Activated naive CD4-positive, alpha-beta T cell treated with anti-CD3 and anti-CD28 coated beads, Interleukin-2, amount 50 U/mL, for 72 hours (primary cell): ENCODE results near the gene SLC3A2. TPM values are rescaled to one million over a fixed set of nuclear protein-coding genes. Genes with fewer than 3 reads are reported as not detected.

Source experiments
- ATAC-seq, 2 donors: fragments of 150-1000 bp; cut with Tn5 transposase; 2 replicates each; pipeline ENCODE4 v1.10.0; 2021; ENCODE audit warnings: mild to moderate bottlenecking in 2 of 2, moderate library complexity in 2 of 2
- DNase-seq, 2 donors: peaks; one replicate each; pipeline ENCODE4 v3.0.0; 2021 to 2022; ENCODE audit warnings: low spot score in 2 of 2
- H3K27ac Mint-ChIP-seq, 2 donors: one replicate each; pipeline ENCODE4 v1.8.0; 2022; ENCODE audit warnings: mild to moderate bottlenecking in 2 of 2, mixed read lengths in 2 of 2
- H3K36me3 Mint-ChIP-seq, 2 donors: one replicate each; pipeline ENCODE4 v1.8.0; 2022; ENCODE audit warnings: mixed read lengths in 2 of 2
- H3K9me3 Mint-ChIP-seq, 2 donors: one replicate each; pipeline ENCODE4 v1.8.0; 2022; ENCODE audit warnings: mixed read lengths in 2 of 2
- total RNA-seq, 2 donors: library from RNA; stranded (reverse); gene quantifications; one replicate each; pipeline ENCODE4 v1.2.3, GENCODE V29; 2022

Gene SLC3A2
- total RNA-seq, 2 donors from 2014 or later = 295 to 308 TPM

DNA sequence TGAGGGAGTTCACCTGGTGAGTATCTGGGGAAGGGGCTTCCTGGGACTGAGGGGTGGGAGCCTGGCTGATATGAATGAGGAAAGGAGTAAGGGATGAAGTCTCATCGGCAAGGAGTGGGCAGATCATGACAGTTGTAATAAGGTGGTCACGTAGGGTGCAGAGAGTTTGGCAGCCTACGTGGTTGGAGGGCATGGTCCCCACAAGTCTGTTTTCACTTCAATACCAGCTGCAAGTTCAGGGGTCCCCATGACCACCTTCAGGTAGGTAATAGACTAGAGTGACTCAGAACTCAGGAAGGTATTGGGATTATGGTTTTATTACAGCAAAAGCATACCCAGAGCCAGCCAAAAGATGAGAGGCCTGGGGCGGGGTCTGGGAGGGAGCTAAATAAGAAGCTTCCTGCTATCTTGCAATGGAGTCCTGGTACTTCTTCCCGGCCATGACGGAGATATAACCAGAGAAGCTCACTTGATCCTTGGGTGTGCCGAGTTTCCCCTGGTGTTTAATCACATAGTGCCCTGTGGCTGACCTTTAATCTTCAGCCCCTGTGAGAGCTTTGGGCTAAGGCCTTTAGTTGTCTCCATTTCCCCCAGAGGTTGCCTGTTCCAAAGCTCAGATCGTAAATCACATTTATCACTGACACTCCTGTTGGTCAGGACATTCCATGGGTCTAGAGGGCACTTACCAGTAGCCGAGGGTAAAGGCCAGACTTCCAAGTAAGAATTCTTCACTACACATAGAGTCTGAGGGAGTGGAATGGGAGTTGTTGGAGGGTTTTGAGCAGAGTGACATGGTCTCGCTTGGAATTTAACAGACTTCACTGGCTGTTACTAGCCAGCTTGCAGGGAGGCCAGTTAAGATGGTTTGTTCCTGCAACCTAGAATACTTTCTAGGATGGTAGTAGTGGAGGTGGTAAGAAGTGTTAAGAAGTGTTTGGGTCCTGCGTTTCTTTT is 9.1 kb downstream of the SLC3A2 start:
- no peak for DNase-seq
- peak; percentile 7 to 10 for ATAC-seq
- H3K9me3 Mint-ChIP-seq = no peaks in the 10 kb centered on the region
- H3K27ac Mint-ChIP-seq = peak overlapping the region; percentile 29 to 91
- peaks cover 28 to 39% of the 10 kb centered on the region in 2 donors for H3K36me3 Mint-ChIP-seq

DNA sequence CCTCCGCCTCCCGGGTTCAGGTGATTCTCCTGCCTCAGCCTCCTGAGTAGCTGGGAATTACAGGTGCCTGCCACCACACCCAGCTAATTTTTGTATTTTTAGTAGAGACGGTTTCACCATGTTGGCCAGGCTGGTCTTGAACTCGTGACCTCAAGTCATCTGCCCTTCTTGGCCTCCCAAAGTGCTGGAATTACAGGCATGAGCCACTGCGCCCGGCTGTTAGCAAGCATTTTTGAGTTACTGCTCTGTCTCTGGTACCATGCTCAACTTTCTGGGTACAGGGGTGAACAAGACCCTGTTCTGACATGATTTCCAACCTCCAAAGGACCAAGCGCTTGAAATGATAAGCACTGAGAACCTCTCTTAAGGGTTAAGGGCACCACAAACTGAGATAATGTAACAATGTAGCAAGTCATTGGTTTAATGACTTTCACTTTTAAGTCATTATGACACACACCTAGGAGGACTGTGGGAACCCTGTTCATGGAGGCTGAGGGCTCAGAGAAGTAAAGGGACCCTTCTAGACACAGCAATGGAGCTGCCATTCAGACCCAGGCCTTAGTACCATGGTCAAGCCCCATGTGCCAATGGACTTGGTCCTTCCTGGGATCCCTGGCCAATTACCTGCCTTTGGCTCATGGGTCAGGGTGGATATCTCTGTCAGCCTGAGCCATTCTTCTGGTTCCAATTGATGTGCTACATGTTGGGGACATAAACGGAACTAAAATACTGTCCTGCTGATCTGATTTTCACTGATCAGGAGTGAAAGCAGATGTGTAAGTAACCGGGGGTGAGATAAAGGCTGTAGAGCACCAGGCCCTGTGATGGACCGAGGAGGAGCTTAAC is 11.6 kb downstream of the SLC3A2 start:
- peak overlapping the region in 1 of 2 donors; percentile 55 for H3K27ac Mint-ChIP-seq
- ATAC-seq (peak; percentile 37 to 50), DNase-seq (no peak)
- peaks cover 8 to 22% of the 10 kb centered on the region in 2 donors for H3K36me3 Mint-ChIP-seq
- H3K9me3 Mint-ChIP-seq = no peaks in the 10 kb centered on the region

DNA sequence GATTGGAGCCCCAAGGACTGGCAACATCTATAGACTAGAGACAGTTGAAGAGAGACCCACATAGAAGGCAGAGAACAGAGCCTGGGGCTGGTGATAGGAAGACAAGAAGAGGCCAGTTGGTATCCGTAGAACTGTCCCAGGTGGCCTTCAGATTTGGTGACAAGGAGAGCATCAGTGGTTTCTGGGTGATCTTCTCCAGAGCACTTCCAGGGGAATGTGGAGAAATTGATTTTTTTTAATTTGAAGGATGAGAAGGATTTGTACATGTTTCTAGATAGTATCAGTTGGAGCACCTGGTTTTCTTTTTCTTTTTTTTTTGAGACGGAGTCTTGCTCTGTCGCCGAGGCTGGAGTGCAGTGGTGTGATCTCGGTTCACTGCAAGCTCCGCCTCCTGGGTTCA is 14.8 kb downstream of the SLC3A2 start:
- no peaks in the 10 kb centered on the region for H3K36me3 Mint-ChIP-seq
- DNase-seq (no peak), ATAC-seq (no peak)
- H3K27ac Mint-ChIP-seq = no peak overlapping the region
- H3K9me3 Mint-ChIP-seq = no peaks in the 10 kb centered on the region

DNA sequence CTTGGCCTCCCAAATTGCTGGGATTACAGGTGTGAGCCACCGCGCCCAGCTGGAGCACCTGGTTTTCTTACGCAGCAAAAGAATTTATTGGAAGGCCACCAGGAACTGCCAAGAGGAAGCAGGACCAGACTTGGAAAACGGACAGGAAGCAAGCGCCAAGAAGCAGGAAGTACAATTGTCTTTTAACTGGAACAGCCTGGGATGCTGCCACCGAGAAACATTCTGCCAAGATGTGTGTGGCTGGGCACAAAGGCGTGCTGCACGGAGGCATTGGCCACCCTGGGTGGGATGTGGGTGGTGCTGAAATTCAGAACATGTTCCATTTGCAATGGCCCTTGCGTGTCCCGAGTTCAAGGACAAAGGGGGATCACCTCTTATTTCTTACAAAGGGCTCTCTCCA is 15.4 kb downstream of the SLC3A2 start:
- ATAC-seq = no peak
- no peak for DNase-seq
- Mint-ChIP-seq H3K36me3 (no peaks in the 10 kb centered on the region), H3K27ac (no peak overlapping the region), H3K9me3 (no peaks in the 10 kb centered on the region)

DNA sequence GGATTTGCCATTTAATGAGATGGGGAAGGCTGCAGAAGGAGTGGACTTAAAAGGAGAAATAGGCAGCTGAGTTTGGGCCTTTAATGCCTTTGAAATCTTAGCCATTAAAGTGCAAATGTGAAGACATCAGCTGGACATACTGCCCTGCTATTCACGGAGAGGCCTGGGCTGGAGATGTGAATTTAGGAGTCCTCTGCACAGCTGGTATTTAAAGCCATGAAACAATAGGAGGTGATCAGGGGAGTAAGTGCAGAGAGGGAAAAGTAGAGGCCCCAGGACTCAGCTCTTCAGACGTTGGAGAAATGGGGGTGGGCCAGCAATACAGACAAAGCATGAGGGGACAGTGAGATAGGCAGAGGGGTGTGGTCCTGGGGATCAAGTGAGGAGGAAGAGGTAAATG is 16.6 kb downstream of the SLC3A2 start:
- DNase-seq (no peak), ATAC-seq (no peak)
- H3K9me3 Mint-ChIP-seq = no peaks in the 10 kb centered on the region
- H3K36me3 Mint-ChIP-seq = no peaks in the 10 kb centered on the region
- no peak overlapping the region for H3K27ac Mint-ChIP-seq

DNA sequence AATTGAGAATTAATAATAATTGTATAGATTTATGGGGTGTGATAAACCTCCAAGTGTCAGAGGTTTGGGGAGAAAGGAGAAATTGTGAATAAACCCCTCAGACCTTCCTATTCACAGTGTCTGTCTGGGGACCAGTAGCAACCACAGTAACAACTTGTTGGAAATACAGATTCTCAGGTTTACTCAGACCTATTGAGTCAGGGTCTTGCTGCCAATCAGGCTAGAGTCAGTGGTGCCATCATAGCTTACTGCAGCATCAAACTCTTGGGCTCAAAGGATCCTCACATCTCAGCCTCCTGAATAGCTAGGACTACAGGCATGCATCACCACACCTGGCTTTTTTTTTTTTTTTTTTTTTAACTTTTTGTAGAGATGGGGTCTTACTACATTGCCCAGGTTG is 17.3 kb downstream of the SLC3A2 start:
- H3K27ac Mint-ChIP-seq = no peak overlapping the region
- H3K36me3 Mint-ChIP-seq = no peaks in the 10 kb centered on the region
- ATAC-seq = peak; percentile 73 to 90
- no peak for DNase-seq
- no peaks in the 10 kb centered on the region for H3K9me3 Mint-ChIP-seq

DNA sequence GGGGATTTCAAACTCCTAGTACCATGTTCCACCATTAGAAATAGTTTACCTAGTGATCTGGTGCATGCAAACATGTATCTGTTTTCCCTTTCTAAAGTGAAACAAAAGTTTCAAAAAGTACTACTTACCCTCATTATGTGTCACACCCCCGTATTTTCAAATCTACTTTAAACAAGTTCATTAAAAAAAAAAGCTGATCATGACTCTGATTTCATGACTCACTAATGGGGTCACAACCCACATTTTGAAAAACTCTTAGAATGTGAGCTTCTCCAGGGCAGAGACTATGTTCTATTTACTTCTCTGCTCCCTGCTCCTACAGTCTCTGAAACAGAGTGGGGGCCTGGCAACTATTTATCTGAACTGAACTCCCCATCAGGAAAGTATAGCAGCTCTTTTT is 22.2 kb downstream of the SLC3A2 start:
- Mint-ChIP-seq H3K36me3 (no peaks in the 10 kb centered on the region), H3K27ac (no peak overlapping the region), H3K9me3 (no peaks in the 10 kb centered on the region)
- ATAC-seq (peak in 1 of 2 donors; percentile 54), DNase-seq (no peak)

DNA sequence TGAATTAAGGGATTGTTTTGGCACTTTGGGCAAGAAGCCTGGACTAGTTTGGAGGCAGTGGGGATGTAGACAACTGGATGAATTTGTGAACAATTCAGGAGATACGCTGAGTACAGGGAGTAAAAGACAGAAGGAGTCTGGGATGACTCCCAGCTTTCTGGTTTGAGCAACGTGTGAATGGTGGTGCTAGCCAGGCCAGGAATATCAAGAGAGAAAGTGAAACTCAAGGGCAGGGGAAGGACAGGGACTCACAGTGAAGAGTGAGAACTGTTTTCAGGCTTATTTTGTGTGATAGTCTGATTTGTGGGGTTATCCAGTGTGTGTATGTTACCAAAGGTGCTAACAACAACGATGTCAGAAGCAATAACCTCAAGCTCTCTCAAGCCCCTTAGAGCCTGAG is 24.6 kb downstream of the SLC3A2 start:
- no peaks in the 10 kb centered on the region for H3K9me3 Mint-ChIP-seq
- no peaks in the 10 kb centered on the region for H3K36me3 Mint-ChIP-seq
- DNase-seq = no peak
- no peak overlapping the region for H3K27ac Mint-ChIP-seq
- ATAC-seq = no peak

DNA sequence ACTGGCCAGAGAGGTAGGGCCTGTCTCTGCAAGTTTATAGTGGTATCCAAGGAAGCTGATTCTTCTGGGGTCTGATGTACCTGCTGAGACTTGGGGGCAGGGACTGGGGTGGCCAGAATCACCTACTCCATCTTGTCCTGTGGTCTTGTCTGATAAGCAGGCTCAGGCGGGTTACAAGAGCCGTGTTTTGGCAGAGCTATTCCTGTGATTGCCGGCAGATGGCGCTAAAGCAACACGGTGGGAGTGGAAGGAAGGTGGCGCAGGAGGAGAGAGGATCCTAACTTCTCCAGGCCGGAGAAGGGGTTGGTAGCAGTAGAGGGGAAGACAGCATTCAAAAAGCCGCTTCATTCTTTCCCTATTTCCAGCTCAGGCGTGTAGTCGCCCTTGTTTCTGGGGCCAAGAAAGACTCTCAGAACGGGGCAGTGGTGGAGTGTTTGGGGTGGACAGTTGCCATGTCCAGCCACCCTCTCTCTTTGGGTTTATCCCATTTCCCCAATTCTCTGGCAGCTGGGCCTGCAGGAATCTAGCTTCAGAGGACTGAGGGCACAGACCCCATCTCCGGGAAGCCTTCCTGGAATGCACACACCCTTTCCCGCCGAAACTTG is 25.3 kb downstream of the SLC3A2 start:
- Mint-ChIP-seq H3K9me3 (no peaks in the 10 kb centered on the region), H3K27ac (no peak overlapping the region), H3K36me3 (no peaks in the 10 kb centered on the region)
- ATAC-seq (peak; percentile 74 to 88), DNase-seq (peak; percentile 79 to 84)

DNA sequence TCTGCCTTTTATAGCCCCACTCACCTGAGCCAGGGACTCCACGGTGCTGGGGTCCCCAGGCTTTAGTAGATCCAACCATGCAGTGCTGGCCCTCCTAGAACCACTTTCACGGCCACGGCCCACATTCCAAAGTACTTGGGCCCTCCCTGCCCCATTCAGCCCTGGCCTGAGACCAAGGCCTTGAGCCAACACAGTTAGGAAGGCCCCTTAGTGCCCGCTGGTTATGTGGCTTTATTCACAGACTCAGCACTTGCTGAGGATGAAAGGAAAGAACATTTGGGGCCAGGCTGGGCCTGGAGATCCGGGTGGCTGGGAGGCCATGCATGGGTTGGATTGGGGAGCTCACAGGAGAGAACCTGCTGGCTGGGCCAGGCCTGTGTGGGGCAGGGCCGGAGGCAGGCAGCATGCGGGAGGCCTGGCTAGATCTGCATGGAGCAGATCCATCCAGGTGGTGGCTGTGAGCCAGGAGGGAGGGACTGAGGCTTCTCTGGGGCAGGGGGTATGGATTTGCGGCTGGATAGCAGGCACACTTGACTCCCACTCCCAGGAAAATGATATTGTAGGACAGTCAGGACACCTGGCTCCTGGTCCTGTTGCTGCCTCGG is 27.9 kb downstream of the SLC3A2 start:
- DNase-seq (no peak), ATAC-seq (no peak)
- Mint-ChIP-seq H3K36me3 (no peaks in the 10 kb centered on the region), H3K27ac (no peak overlapping the region), H3K9me3 (no peaks in the 10 kb centered on the region)

DNA sequence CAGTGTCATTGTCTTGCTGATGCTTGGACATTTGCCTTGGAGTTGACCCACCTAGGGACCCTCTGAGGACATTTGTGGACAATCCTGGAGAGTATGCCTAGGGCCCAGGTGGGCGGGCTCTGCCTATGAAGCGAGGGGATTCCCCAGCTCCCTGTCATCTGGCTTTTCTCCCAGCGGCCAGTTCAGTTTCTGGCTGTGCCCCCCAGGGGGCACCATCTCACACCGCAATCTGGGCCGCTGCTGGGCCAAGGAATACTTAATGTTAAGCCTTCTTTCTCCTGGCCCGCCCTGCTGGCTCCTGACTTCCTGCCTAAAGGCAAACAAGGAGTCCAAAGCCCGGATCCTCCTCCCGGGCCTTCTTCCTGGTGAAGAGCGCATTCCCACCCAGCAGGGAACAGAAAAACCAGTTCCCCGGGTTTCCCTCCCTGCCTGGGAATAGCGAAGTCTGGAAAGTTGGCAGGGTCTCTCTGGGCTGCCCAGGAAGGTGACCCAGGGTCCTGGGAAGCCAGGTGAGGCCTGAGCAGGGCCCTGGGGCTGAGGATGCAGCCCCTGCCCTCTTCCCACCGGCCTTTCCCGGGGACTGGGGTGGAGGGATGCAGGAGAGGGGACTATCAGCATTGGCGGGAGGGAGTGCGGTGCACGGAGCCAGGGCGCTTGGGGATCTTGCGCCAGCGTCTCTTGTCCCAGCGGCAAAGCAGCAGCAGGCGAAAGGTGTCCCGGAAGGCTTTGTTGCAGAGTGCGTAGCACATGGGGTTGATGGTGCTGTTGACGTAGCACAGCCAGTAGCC is 28.6 kb downstream of the SLC3A2 start:
- H3K36me3 Mint-ChIP-seq = no peaks in the 10 kb centered on the region
- DNase-seq (no peak), ATAC-seq (no peak)
- no peak overlapping the region for H3K27ac Mint-ChIP-seq
- H3K9me3 Mint-ChIP-seq = no peaks in the 10 kb centered on the region

DNA sequence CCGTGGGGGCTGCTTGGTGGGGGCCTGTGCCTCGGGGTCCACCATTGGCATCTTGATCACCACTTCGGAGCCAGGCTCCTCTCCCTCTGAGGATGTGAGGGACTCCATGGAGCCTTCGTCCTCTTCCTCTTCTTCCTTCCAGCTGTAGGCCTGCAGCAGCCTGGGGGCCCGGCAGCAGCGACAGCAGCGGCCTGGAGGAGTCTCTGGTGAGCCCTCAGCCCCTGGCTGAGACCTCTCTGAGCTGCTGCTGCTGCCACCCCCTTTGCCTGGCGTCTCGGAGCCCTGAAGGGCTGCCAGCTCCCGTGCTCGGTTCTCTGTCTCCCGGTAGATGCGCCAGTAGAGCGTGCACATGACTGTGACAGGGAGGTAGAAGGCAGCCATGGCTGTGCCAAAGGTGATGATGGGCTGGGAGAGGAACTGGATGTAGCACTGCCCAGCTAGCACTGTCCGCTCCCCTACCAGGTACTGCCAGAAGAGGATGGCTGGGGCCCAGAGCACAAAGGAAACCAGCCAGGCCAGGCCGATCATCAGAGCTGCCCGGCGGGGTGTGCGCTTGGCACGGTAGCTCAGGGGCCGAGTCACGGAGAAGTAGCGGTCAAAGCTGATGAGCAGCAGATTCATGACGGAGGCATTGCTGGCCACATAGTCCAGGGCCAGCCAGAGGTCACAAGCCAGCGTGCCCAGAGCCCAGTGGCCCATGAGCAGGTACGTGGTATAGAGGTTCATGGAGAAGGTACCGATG is 29.6 kb downstream of the SLC3A2 start:
- Mint-ChIP-seq H3K9me3 (no peaks in the 10 kb centered on the region), H3K27ac (no peak overlapping the region), H3K36me3 (no peaks in the 10 kb centered on the region)
- no peak for DNase-seq
- no peak for ATAC-seq

DNA sequence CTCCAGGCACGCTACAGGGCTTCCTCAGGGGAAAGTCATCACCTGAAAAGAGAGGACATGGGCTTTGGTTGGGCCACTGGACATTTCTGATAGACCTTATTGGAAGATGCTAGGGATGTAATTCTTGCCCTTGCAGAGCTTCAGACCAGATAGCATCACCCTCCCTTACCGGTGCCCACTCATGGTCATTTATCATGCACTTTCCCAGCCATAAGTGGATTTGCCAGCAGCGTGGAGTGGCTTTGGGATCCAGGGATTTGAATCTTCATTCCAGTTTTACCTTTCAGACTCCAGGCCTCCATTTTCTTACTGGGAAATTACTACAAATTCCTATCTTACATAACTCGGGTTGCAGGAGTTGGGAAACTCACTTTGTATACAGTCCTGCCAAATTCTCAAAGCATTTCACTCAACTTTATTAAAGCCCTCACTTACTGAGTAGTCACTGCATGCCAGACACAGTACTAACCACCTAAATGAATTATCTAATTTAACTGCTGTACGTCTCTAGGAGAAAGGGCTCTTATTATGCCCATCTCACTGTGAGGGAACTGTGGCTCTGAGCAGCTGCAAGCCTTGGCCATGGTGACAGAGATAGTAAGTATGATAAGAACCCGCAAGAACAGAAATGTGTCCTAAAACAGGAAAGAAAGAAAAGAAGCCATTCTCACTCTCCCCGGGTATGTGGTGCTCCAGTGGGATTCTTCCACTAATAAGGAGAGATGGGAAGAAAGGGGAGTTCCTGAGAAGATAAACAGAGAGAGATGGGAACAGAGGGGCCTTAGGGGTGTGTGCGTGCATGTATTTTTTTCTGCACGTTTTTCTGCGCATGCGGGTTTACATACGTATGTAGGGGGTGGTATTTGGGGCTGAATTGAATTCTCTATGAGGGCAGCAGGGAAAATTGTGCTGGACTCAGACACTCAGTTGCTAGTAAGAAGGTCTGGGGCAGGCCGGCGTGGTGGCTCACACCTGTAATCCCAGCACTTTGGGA is 30.7 kb downstream of the SLC3A2 start:
- ATAC-seq (no peak), DNase-seq (no peak)
- H3K36me3 Mint-ChIP-seq = no peaks in the 10 kb centered on the region
- no peaks in the 10 kb centered on the region for H3K9me3 Mint-ChIP-seq
- peak overlapping the region in 1 of 2 donors; percentile 12 for H3K27ac Mint-ChIP-seq

DNA sequence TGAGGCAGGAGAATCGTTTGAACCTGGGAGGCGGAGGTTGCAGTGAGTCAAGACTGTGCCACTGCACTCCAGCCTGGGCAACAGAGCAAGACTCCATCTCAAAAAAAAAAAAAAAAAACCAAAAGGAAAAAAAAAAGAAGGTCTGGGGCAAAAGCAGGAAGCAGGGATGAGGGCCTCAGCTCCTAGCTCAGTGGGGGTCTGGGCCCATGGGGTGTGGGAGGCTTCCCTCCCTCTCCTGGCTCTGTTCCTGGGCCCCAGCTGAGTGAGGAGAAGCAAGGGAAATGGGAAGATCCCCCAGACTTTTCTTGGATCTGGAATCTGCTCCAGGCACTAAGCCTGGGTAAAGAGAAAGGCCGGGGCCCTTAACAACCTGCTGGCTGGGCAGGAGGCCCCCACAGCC is 31.6 kb downstream of the SLC3A2 start:
- Mint-ChIP-seq H3K9me3 (no peaks in the 10 kb centered on the region), H3K36me3 (no peaks in the 10 kb centered on the region), H3K27ac (no peak overlapping the region)
- ATAC-seq (no peak), DNase-seq (no peak)
